SHP77 (cell line): ENCODE results near the gene TERC.

Experiments
- DNase-seq, 2 experiments: peaks; one replicate each; lab custom pipeline; 2025; lab: John Stamatoyannopoulos, UW

Gene TERC

DNA sequence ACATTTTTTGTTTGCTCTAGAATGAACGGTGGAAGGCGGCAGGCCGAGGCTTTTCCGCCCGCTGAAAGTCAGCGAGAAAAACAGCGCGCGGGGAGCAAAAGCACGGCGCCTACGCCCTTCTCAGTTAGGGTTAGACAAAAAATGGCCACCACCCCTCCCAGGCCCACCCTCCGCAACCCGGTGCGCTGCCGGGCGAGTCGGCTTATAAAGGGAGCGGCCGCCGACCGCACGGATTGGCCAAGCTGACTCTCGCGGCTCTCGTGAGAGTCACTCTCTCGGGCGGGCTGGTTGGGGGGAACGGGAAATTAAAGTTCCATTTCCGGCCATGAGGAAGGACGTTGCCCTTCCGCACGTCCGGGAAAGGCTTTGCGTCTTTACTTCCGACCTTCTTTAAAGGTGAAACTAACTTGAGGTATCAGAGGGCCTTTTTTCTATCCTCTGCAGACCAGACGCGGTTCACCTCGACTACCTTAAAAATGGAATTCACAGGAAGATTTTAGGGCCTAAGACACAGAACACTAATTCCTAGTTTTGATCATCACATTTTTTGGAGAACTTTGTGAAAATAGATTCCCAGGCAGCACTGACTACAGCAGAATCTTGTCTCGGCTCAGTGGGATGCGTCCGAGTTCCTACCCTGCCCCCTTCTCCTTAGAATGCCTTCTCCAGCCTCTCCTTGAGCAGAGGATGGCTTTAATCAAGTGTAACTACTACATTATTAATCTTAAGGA is at the start of gene TERC:
Gene TERC, minus strand, starts transcription at position 179 of the 731 bp plus-strand sequence.
- DNase-seq: peak; percentile 76 to 82

DNA sequence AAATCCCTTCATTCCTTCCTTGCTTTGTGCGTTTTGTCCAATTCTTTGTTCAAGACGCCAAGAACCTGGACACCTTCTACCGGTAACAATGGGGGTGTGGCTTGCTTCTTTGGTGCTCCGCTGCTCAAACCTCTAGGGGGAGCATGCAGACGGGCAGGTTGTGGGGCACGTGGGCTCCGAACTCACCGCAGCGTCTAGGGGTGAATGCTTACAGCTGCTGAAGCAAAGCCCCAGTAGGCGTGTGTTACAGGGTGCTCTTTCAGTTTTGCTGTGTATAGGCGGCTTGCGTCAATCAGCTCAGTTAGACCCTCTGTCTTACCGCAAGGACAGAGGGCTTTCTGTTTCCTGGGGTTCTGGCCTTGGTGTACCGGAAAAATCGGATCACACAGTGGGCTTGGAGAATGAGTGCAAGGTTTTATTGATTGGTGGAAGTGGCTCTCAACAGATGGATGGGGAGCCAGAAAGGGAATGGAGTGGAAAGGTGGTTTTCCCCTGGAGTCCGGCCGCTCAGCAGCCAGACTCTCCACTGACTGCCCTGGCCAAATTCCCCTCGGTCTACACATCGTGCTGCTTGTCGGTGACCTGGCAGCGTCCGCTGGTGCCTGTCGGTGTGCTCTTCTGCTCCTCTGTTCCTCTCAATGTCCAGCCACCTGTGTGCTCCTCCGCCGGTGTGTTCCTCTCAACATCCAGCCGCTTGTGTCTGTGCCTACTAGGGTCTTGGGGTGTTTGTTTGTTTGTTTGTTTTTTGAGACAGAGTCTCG is 49.1 kb upstream of the TERC start:
- DNase-seq: peak; percentile 65 to 82

DNA sequence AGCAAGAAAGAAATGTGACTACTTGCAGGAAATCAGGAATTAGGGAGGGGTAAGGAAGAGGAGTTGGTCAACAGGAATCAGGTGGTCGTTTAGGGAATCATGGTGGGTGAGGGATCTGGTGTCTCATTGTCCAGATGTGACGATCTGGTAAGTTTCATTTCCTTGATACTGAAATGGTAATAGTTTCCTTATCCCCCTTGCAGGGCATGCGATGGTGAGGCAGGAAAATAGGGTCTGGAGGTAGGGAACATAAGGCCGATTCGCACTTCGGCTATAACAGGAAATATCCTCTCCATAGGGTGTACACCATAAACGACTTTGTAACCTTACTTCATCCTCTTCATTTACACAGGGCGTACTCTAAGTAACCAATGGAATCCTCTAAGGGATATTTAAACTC is 48.4 kb upstream of the TERC start:
- peak in 1 of 2 experiments; percentile 31 for DNase-seq

DNA sequence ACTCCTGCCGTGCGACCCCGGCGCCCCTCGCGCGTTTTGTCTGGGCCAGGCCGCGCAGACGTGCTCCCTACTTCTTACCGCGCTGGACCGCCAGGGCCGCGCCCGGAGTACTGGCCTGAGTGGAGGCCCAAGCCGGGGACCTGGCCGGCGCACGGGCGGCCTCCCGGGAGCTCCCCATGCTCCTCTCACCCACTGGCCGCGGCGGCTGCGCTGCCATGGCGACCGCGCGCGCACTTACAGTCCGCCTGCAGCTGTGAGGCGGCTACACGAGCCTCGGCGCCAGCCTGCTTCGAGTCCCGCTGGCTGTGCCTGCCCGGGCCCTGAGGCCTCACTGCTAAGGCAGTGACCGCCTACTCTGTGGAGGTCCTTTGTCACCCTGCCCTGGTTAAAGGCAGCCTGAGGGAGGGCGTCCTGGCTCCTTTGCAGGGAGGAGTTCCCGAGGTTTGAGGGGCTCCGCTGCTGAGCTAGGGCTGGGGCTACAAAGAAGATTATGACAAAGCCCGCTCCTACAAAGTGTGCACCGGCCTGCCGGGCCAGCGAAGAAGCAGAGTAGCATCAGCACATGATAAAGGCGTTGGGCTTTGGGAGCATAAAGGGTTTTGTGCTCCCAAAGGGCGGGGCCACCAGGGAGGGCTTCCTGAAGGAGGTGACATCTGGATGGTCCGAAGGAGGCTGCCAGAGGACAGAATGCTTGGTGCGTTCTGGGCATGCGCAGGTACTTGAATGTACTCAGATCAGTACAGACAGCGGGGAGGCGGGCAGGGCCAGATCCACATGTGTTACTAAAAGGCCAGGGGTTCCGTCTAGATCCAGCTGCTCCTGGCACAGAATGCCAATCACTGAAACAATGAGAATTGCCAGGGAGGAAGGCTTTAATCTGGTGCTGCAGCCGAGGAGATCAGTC is 47.7 kb upstream of the TERC start, which contains the start of the genes LRRC34 and LRRIQ4:
Gene LRRC34, minus strand, starts transcription at position 573 of the 904 bp plus-strand sequence. Its CDS starts 356 bp downstream, at position 217.
Gene LRRIQ4, plus strand, starts transcription at position 539 of the 904 bp plus-strand sequence. CDS start 9,052 bp downstream, outside the sequence.
- DNase-seq: peak; percentile 91 to 96

DNA sequence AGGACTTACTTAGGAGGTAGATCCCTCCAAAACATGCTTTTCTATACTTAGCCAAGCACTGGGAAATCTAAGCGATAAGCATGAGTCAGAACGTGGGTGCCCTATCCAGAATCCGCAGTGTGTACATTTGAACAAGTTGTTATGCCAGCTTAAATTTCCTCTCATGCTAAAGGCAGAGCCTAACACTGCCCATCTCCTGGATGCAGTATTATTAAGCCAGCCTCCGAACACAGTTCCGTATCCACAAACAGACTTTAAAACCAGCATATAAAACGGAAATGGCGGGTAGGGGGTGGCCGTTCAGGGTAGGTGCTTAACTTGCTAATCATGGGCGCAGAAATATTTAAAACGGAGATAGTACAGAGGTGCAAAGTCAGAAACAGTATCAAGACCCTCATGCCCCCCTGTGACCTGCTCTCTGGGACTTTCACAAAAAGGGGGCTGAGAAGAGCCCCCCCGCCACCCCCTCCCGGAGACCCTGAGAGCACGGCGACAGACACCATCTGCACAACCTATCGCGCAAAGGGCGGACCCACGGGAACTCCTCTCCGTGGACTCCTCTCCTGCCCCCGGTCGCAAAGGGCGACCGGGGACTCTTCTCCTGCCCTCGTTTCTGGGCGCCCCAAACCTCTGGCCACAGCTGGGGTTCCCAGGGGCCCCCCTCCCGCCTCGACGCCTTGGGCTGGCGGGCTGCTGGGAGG is 46.9 kb upstream of the TERC start:
- peak; percentile 41 to 52 for DNase-seq

DNA sequence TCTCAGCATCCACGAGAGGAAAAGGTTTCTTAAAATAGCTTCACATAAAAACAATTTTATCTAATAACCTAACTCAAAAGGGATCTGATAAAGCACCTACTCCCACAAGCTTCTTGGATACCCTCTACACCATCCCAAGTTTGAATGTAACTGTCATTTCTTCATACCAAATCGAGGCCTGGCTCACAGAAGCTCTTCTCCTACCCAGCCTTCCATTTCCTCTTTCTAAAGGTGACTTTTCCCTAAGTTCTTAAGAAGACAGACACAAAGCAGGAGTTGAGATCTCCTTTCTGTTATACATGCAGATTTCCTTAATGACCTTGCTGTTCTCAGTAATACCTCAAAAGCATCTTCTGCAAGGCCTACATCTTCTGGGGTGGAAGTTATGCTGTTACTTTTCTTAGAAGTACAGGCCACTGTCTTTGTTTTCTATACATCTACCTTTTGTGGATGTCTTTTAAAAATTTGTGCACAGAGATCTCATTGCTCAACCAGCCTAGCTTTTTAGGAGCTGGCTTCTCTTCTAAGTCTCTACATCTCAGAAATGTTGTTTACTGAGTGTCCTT is 44.5 kb upstream of the TERC start:
- no peak for DNase-seq

DNA sequence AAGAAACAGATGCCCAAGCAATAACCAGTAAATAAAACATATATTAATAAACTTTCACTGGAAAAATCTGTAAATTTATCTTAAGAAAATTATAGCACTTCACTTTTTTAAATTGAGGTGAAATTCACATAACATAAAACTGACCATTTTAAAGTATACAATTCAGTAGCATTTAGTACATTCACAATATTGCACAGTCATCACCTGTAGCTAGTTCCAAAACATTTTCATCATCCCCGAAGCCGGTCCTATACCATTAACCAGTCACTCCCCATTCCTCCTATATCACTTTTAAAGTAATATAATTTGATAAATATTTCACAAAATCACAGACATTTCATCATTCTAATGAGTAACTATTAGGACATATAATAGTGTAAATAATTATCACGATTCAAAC is 39.8 kb upstream of the TERC start:
- no peak for DNase-seq

DNA sequence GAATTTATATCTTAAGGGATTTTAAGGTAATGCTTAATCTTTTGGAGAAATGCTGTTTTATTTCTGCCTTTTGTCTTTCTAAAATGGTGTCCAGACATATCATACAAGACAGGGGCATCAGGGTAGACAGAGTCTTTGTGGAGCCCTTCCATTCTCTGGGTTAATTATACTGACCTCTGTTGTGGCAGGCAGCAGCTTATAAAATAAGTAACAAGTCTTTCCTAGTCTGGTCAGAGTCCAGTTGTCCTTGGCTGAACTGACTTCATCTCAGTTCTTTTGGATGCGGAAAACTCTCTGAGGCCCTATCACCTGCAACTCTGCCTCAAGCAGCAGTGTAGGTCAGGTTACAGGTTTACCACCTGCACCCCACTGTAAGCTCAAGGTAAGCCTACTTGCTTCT is 27.5 kb upstream of the TERC start:
- no peak for DNase-seq

DNA sequence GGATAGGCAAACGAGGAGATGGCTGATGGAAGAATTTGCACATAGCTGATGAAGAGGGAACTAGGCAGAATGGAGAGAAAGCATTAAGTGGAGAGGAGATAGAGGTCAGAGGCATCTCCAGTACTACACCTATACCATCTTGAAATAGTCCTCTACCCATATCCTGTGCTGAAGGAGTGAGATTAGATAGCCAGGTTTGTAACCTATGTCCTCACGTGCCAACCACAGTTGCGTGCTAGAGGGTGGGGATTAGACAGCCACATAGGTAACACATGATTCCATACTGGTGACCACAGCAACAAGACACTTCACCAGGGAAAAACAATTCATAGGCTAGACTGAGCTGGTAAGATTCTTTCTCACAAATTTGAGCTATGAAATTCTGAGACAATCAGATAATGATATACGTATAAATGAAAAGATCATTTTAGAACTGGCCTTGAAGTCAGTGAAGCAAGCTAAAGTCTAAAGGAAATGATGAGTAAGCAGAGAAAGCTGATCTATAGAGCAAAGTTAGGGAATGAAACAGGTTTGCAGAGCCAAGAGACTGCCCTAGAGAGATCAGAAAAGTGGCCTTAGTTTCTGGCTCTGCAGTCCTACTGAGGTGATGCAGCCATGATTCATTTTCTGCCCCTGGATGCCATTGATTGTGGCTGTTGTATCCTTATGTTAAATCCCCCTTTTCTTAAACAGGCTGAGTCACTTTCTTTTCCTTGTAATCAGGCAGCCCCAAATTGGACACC is 26.0 kb upstream of the TERC start:
- no peak for DNase-seq

DNA sequence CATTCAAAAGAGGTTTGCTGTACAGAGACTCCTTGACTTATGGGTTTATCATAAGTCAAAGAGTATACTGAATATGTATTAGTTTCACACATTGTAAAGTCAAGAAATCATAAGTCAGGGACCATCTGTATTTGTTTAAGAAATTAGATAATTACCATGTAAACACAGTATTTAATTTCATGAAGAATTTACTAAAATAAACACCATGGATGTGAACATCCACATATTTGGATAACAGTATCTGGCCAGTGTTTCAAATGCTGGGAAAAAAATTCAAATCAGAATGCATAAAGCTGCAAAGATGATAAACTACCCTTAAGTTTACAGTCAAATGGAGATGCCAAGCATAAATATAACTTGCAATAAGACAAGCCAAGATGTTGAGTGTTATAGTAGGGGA is 25.4 kb upstream of the TERC start:
- no peak for DNase-seq

DNA sequence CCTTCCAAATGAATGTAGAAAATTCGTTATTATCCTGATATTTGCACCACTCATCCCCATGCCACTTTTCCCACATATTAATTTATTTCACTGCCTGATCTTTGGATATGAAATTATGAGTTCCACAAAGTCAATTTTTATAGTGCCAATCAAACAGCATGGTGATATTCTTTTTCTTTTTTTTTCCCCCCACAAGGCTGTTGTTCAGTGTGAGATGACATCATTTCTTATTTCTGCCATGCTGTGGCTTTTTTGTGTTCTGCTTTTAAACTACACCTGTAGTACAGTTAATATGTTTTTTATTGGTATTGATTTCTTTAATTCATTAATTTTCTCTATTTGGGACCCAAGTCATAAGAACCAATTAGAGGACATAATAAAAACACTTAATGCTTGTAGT is 22.9 kb upstream of the TERC start:
- DNase-seq: no peak

DNA sequence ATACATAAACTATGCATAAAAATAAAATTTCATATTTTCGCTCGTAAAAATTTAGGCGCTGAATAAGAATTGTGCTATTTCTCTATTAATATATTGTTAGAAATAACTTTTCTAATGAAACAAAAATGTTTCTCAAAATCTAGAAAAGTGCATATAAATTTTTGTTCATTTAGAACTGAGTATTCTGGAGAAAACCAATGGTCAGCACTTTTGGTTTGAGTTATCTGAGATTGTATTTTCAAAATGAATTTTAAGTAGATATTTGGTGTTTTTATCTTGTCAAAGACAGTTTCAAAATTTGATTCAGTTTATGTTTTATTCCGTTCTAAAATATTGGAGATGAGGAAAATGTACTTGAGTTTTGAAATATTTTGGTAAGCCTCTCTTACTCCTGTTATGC is 22.3 kb upstream of the TERC start:
- DNase-seq: no peak

DNA sequence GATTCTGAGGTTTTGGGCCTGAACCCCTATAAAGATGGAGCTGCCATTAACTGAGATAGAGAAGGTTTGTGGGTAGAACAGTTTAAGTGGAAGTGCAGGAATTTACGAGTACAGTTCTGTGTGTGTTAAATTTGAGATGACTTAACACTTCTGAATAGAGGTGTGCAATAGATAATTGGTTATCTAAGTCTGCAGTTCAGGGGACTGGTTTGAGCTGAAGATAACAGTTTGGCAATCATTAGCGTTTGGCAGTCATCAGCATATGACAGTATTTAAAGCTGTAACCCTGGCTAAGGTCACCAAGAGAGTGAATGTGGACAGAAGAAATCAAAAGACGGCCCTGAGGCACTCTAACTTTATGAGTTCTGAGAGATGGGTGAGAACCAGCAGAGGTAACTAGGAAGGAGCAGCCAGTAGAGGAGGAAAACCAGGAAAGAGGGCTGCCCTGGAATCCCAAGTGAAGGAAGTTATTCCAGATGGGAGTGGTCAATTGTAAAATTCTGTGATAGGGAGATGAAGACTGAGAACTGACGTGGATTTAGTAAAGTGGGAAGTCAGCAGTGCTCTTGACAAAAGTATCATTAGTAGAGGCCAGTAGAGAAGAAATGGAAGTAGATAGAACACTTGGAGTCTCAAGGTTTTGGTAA is 16.5 kb upstream of the TERC start:
- no peak for DNase-seq

DNA sequence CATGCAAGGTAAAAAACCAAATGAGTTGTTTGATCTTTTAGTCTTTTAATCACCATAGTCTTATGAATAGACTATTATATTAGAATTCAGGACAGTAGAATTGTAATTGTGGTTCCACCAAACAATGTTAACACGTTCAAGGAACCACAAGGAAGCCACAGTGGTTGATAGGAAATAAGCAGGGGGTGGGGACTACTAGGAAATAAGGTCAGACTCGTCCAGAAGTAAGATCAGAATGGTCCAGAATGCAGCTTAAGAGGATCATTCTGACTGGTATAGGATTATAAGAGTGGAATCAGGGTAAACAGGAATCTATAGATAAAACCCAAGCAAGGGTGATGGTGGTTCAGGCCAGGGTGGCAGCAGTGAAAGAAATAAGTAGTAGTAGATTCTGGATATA is 15.9 kb upstream of the TERC start:
- no peak for DNase-seq

DNA sequence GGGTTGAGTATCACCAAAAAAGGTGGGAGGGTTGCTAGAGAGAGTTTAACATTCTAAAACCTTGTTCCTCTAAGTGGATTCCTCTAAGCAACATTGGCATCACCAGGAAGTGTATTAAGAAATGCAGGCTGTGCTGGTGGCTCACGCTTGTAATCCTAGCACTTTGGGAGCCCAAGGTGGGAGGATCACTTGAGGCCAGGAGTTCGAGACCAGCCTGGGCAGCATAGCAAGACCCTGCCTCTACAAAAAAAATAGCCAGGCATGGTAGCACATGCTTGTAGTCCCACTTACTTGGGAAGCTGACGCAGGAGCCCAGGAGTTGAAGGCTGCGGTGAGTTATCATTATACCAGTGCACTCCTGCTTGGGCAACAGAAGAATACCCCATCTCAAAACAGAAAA is 13.0 kb upstream of the TERC start:
- no peak for DNase-seq

DNA sequence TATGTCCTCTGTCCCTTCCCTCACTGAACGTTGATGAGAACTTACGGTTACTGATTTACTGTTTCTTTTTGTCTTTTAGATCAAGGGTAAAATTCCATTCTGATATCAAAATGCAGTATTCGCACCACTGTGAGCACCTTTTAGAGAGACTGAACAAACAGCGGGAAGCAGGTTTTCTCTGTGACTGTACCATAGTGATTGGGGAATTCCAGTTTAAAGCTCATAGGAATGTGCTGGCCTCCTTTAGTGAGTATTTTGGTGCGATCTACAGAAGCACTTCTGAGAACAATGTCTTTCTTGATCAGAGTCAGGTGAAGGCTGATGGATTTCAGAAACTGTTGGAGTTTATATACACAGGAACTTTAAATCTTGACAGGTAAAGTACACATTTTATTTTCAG is 9.3 kb upstream of the TERC start:
- no peak for DNase-seq

DNA sequence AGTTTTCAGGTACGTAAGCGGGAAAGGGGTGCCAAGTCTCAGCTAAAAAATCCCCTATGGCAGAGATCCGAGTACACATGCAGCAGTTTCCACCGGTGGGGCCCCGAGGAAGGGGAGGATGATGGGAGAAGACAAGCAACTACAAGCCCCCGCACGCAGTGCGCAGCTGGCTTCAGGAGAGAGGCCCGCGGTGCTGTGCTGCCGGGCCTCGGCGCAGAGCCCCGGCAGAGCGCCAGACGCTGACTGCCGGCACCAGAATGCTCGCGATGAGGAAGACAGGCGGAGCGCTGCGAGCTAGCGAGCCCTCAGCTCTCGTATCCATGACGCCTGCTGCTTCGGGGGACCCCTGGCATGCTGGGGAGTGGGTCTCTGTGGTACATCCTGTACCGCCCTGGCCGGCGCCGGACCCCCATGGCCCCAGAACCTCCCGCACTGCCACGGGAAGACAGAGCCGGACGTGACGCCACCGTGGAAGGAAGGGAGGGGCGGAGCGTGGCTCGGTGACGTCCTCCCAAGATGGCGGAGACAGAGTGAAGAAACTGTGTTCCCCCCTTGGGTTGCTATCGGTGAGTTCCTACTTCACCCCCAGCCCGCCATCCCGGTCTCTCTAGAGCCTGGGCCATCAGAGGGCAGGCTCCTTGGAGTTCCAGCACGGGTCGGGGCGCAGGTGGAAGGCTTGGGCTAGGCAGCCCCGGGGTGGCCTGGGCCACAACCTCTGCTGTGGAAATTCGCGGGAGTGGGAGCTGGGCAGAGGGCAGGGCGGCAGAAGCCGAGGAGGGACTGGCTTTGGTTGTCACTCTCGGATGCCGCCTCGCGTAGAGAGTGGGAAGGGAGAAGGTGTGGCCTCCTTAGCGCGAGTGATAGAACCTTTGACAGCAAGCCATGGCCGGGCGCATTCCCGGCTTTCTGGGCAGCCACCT is 8.3 kb upstream of the TERC start, which contains the start of gene MYNN:
Gene MYNN, plus strand, starts transcription at position 500 of the 920 bp plus-strand sequence. CDS start 900 bp downstream, outside the sequence.
- DNase-seq: peak; percentile 76 to 85

DNA sequence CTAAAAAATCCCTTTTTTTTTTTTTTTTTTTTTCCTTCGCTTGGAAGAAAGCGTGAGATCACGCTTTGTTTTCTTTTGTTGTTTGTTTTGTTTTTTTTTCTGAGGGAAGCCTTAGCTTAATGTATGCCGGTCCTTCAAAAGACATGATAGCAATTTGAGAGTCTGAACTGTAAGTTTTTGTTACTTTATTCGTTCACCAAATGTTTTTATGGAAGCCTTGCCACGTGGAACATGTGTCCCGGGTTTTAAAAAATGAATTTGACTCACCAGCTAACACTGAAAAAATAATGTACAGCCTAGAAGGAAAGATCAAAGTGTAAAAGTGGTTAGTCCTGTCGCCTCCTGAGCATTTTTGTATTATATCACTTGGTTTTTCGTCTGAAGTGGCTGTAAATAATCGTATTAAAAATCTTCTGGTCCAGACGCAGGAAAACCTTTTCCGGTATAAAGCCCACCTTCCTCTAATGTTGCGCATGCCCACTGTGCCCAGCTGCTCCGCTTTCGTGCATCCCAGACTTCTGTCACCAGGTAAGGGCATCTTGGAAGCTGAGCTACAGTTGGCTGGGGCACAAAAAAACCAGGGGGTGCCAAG is 7.5 kb upstream of the TERC start:
- DNase-seq: peak; percentile 76 to 79
